CD14-positive monocyte (primary cell): Measurements from ENCODE around the gene DPF3. TPM values are rescaled to one million over a fixed set of nuclear protein-coding genes. Genes with fewer than 3 reads are reported as not detected.

Experiments
- DNase-seq, 3 donors: peaks; one replicate each; pipeline ENCODE4 v3.0.0-alpha.2; 2011 to 2022
- H2AFZ ChIP-seq: 2 replicates; pipeline ENCODE4 v1.6.0; 2012; ENCODE audit warnings: mild to moderate bottlenecking, low read depth, low read length, inconsistent platforms; ENCODE audit not compliant: insufficient read depth, poor library complexity, severe bottlenecking
- H3K27ac ChIP-seq, 2 donors: 1 replicate in 1 of 2; 2 replicates in 1 of 2; pipeline ENCODE4 v1.5.1; 2012 to 2013; ENCODE audit warnings: low read length in 2 of 2, control low read depth in 1 of 2, inconsistent platforms in 1 of 2, low read depth in 1 of 2, mild to moderate bottlenecking in 1 of 2
- H3K27me3 ChIP-seq, 2 donors: one replicate each; pipeline versions ENCODE4 v1.6.0 to v1.6.1; 2011 to 2013; ENCODE audit warnings: low read length in 2 of 2; ENCODE audit not compliant: control insufficient read depth in 2 of 2, insufficient read depth in 2 of 2
- H3K36me3 ChIP-seq, 2 donors: replicated peaks in 1 of 2; 1 replicate in 1 of 2; 2 replicates in 1 of 2; pipeline versions ENCODE4 v1.5.1 to v1.6.1; 2012 to 2013; ENCODE audit warnings: low read length in 2 of 2, control low read depth in 1 of 2, inconsistent platforms in 1 of 2, mild to moderate bottlenecking in 1 of 2; ENCODE audit not compliant: insufficient read depth in 2 of 2, control insufficient read depth in 1 of 2
- H3K4me1 ChIP-seq, 2 donors: 1 replicate in 1 of 2; 2 replicates in 1 of 2; pipeline versions ENCODE4 v1.5.1 to v1.6.1; 2012 to 2013; ENCODE audit warnings: low read length in 2 of 2, control low read depth in 1 of 2, inconsistent platforms in 1 of 2, mild to moderate bottlenecking in 1 of 2, moderate library complexity in 1 of 2; ENCODE audit not compliant: insufficient read depth in 2 of 2, control insufficient read depth in 1 of 2
- H3K4me2 ChIP-seq: replicated peaks from 2 replicates; pipeline ENCODE3; 2012; ENCODE audit warnings: low read length, moderate library complexity, mild to moderate bottlenecking; ENCODE audit not compliant: poor library complexity, severe bottlenecking; ENCODE audit errors: extremely low read depth
- H3K4me3 ChIP-seq, 3 experiments: fragments of 200-600 bp in 1 of 3; sonication (generic) in 1 of 3; replicated peaks in 1 of 3; 1 replicate in 2 of 3; 2 replicates in 1 of 3; pipeline ENCODE4 v1.5.1; 2011 to 2013; ENCODE audit warnings: low read length in 3 of 3, mild to moderate bottlenecking in 3 of 3, control low read depth in 2 of 3, low read depth in 2 of 3, inconsistent platforms in 1 of 3, moderate library complexity in 1 of 3
- H3K79me2 ChIP-seq: 2 replicates; pipeline ENCODE4 v1.6.0; 2012; ENCODE audit warnings: mild to moderate bottlenecking, control low read depth, inconsistent platforms, low read length, moderate library complexity; ENCODE audit not compliant: insufficient read depth
- H3K9ac ChIP-seq: 2 replicates; pipeline ENCODE4 v1.6.0; 2017; ENCODE audit warnings: low read length, mild to moderate bottlenecking; ENCODE audit not compliant: insufficient read depth, poor library complexity, severe bottlenecking
- H3K9me3 ChIP-seq, 2 donors: replicated peaks in 1 of 2; 1 replicate in 1 of 2; 2 replicates in 1 of 2; pipeline versions ENCODE4 v1.5.1 to v1.6.1; 2012 to 2013; ENCODE audit warnings: low read length in 2 of 2, control low read depth in 1 of 2; ENCODE audit not compliant: control insufficient read depth in 1 of 2, insufficient read depth in 1 of 2
- H4K20me1 ChIP-seq: 2 replicates; pipeline ENCODE4 v1.6.0; 2012; ENCODE audit warnings: mild to moderate bottlenecking, low read length, control low read depth, moderate library complexity; ENCODE audit not compliant: insufficient read depth
- H3K27ac Mint-ChIP-seq, 7 donors: one replicate each; pipeline ENCODE4 v1.8.0; 2020; ENCODE audit warnings: mild to moderate bottlenecking in 7 of 7, mixed read lengths in 7 of 7, moderate library complexity in 6 of 7, inconsistent platforms in 2 of 7
- H3K27me3 Mint-ChIP-seq, 3 donors: one replicate each; pipeline ENCODE4 v1.8.0; 2021 to 2022; ENCODE audit warnings: low read depth in 3 of 3, mild to moderate bottlenecking in 3 of 3, mixed read lengths in 3 of 3, moderate library complexity in 3 of 3, inconsistent platforms in 1 of 3
- H3K36me3 Mint-ChIP-seq, 2 donors: one replicate each; pipeline ENCODE4 v1.8.0; 2020; ENCODE audit warnings: mixed read lengths in 2 of 2, inconsistent platforms in 1 of 2, mild to moderate bottlenecking in 1 of 2
- H3K4me1 Mint-ChIP-seq: one replicate; pipeline ENCODE4 v1.8.0; 2020; ENCODE audit warnings: mild to moderate bottlenecking, mixed read lengths
- H3K4me3 Mint-ChIP-seq, 2 donors: one replicate each; pipeline ENCODE4 v1.8.0; 2020; ENCODE audit warnings: mild to moderate bottlenecking in 2 of 2, mixed read lengths in 2 of 2, moderate library complexity in 1 of 2
- H3K9me3 Mint-ChIP-seq, 7 donors: one replicate each; pipeline ENCODE4 v1.8.0; 2020 to 2022; ENCODE audit warnings: mixed read lengths in 7 of 7, mild to moderate bottlenecking in 6 of 7, moderate library complexity in 6 of 7, inconsistent platforms in 2 of 7
- CTCF ChIP-seq: fragments of 200-600 bp; IDR thresholded peaks from one replicate; pipeline ENCODE4 v1.8.0; 2022; ENCODE audit warnings: antibody characterized with exemption, mild to moderate bottlenecking
- WGBS: methylation state at CpG from one replicate; pipeline ENCODE4 v1.1.5; 2013; ENCODE audit warnings: missing lambda C conversion rate; ENCODE audit not compliant: insufficient coverage; 5-methylcytosine and 5-hydroxymethylcytosine counted together
- intact Hi-C, 2 donors: fragments of 100-400 bp; cut with micrococcal nuclease; formaldehyde crosslinking; loops; one replicate each; pipeline versions ENCODE4 v1.15.0 to v1.15.1; 2023
- polyA plus RNA-seq, 3 donors: library from polyadenylated mRNA; depleted of rRNA in 1 of 3; unstranded in 2 of 3; stranded (reverse) in 1 of 3; fragments of 300-500 nt in 2 of 3; fragments of >200 nt in 1 of 3; fragmentation: Illumina TruSeq in 2 of 3; gene quantifications; 1 replicate in 2 of 3; 2 replicates in 1 of 3; pipeline ENCODE4 v1.2.3, GENCODE V29; 2012 to 2021

The DPF3 gene
- polyA plus RNA-seq, 3 donors = 0.33 to 0.39 TPM; not detected in 1

- no peaks in the 10 kb centered on the region for H3K9me3 ChIP-seq
- H3K36me3 Mint-ChIP-seq = no peaks in the 10 kb centered on the region
- H3K4me2 ChIP-seq = no peak overlapping the region
- H3K4me3 Mint-ChIP-seq = no peak overlapping the region
- no peak for DNase-seq
- no CpG with 5 or more reads among the region's 7 CpGs for WGBS
- peaks cover 0 to 6% (median 0%) of the 10 kb centered on the region in 7 donors for H3K9me3 Mint-ChIP-seq
- H3K4me3 ChIP-seq = no peak overlapping the region
- no peaks in the 10 kb centered on the region for H3K36me3 ChIP-seq
- intact Hi-C loops = no loop called here
- H3K9ac ChIP-seq = no peak overlapping the region
- no peak overlapping the region for H2AFZ ChIP-seq
- H3K79me2 ChIP-seq = no peaks in the 10 kb centered on the region
- peaks cover 19 to 35% (median 34%) of the 10 kb centered on the region in 3 donors for H3K27me3 Mint-ChIP-seq
- no peak overlapping the region for H3K27ac Mint-ChIP-seq
- no peak for TF ChIP-seq CTCF
- H3K27me3 ChIP-seq = peaks cover 7% of the 10 kb centered on the region in 2 donors
- H4K20me1 ChIP-seq = no peaks in the 10 kb centered on the region
- H3K27ac ChIP-seq = no peak overlapping the region
- H3K4me1 Mint-ChIP-seq = peaks cover 7% of the 10 kb centered on the region
- no peaks in the 10 kb centered on the region for H3K4me1 ChIP-seq
These were observed 11.4 kb downstream of the DPF3 start for GRCh38 chr14:72882463-72882862.

GRCh38 chr14:72882047-72882446, 11.9 kb downstream of the DPF3 start:
- Histone ChIP-seq H3K9me3 (no peaks in the 10 kb centered on the region), H4K20me1 (no peaks in the 10 kb centered on the region), H3K27ac (no peak overlapping the region), H3K4me2 (no peak overlapping the region), H3K27me3 (peaks cover 3 to 5% of the 10 kb centered on the region in 2 donors), H3K4me3 (no peak overlapping the region), H2AFZ (no peak overlapping the region), H3K9ac (no peak overlapping the region), H3K79me2 (no peaks in the 10 kb centered on the region), H3K36me3 (no peaks in the 10 kb centered on the region), H3K4me1 (no peaks in the 10 kb centered on the region)
- Mint-ChIP-seq H3K9me3 (peaks cover 0 to 6% (median 0%) of the 10 kb centered on the region in 7 donors), H3K27me3 (peaks cover 18 to 31% (median 29%) of the 10 kb centered on the region in 3 donors), H3K27ac (no peak overlapping the region), H3K4me1 (peaks cover 7% of the 10 kb centered on the region), H3K4me3 (no peak overlapping the region), H3K36me3 (no peaks in the 10 kb centered on the region)
- no CpG with 5 or more reads among the region's 1 CpG for WGBS
- no peak for TF ChIP-seq CTCF
- no peak for DNase-seq
- intact Hi-C loops = no loop called here
